AG10803 (cell line): ENCODE data around the gene LCE2D.

ENCODE experiments used
- DNase-seq: peaks from one replicate; pipeline ENCODE4 v3.0.0; 2010; ENCODE audit warnings: low read depth
- H3K4me3 ChIP-seq: 2 replicates; pipeline ENCODE4 v1.5.1; 2011; ENCODE audit warnings: mild to moderate bottlenecking, low read length, control low read depth
- CTCF ChIP-seq: conservative IDR thresholded peaks from 2 replicates; pipeline ENCODE4 v1.5.1; 2011; ENCODE audit warnings: mild to moderate bottlenecking, low read length, control low read depth, inconsistent platforms

LCE2D gene

DNA sequence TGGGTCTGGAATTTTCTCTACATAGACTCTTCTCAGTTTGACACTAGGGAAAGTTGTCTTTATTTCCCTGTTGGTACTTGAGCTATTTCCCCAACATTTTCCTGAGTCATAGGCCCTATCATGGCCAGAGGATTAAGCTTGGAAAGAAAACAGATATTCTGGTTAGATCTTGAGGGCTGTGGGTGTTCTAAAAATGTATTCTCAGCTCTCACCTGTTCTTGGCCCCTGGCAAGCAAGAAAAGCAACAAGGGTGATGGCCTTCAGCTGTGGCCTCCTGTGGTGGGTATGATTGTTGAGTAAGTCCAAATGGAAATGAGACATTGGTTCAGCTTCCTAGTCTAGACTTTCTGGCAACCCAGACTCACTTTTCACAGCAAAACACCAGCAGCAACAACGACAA, 22.8 kb upstream of the LCE2D start:
- H3K4me3 ChIP-seq = no peak overlapping the region
- no peak for DNase-seq

DNA sequence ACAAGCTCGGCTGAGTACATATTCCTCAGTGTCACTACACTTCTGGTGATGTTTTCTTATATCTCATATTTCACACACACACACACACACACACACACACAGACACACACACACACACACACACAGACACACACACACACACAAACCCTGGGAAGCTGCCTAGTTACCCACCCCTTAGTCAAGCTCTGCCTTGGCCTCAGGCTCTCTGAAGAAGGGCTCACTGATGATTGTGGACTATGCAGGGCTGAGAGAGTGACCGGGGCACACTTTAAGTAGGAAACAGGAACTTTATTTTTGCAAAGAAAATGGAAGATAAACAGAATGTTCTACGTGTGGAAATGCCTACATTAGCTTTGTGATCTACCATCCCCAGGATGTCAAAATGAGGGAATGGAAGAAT, 19.2 kb upstream of the LCE2D start:
- H3K4me3 ChIP-seq = no peak overlapping the region
- DNase-seq = no peak
- no peak for TF ChIP-seq CTCF

More for the DNA sequence above, 22.8 kb upstream of the LCE2D start:
- TF ChIP-seq CTCF = no peak

GRCh38 chr1:152645146-152645545, 18.0 kb upstream of the LCE2D start:
- no peak for DNase-seq
- H3K4me3 ChIP-seq = no peak overlapping the region
- no peak for TF ChIP-seq CTCF

DNA sequence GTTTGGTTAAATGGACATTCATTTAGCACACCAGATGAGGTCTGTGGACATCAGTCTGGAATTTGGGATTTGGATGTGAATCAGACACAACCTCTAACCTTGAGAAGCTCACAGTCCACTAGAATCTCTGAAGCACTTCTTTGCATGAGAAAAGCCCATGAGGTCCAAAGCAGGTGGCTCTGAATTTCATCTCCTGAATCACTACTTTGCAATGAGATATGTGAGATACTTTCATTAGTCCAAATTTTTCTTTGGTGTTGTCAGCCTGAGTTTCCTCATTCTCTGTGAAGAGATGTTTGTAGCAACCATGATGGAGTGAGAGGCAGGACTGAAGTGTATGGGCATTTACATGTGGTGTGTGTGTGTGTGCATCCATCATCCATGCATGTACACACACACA, 16.5 kb upstream of the LCE2D start:
- H3K4me3 ChIP-seq = no peak overlapping the region
- no peak for TF ChIP-seq CTCF
- peak; percentile 9 for DNase-seq

GRCh38 chr1:152654110-152654509, 9.1 kb upstream of the LCE2D start:
- no peak overlapping the region for H3K4me3 ChIP-seq

GRCh38 chr1:152656459-152656858, 6.7 kb upstream of the LCE2D start:
- no peak for TF ChIP-seq CTCF
- H3K4me3 ChIP-seq = no peak overlapping the region
- DNase-seq = no peak

More at GRCh38 chr1:152654110-152654509, 9.1 kb upstream of the LCE2D start:
- peak; percentile 50 for DNase-seq
- TF ChIP-seq CTCF = peak; percentile 76

- DNase-seq = no peak
- H3K4me3 ChIP-seq = no peak overlapping the region
- no peak for TF ChIP-seq CTCF
Measured at GRCh38 chr1:152657677-152658076, 5.5 kb upstream of the LCE2D start.
